ENCODE results near the gene SDHAF4. TPM values are rescaled to one million over a fixed set of nuclear protein-coding genes. Genes with fewer than 3 reads are reported as not detected.

SDHAF4 gene
- total and polyA plus RNA-seq, 2 of the 13 experiments (the other 11 are each of a cell fraction or from before 2014, with no cell fraction given), result 7.5 to 10.8 TPM

- Histone ChIP-seq H2AFZ (ENCODE audit: low read length) (no peak overlapping the region), H3K4me1 (ENCODE audit: insufficient read depth, low read length) (no peaks in the 10 kb centered on the region), H3K27ac (ENCODE audit: extremely low read length, insufficient read depth, low read length) (no peak overlapping the region), H3K4me2 (ENCODE audit: low read depth, low read length) (no peak overlapping the region), H3K4me3 (replicated peaks in 1 of 3; ENCODE audit: insufficient read depth in 1 of 3, low read depth in 2 of 3, low read length in 3 of 3) (no peak overlapping the region), H3K79me2 (ENCODE audit: insufficient read depth, low read length) (no peaks in the 10 kb centered on the region), H3K27me3 (ENCODE audit: control insufficient read depth in 1 of 2, insufficient read depth in 2 of 2, low read length in 2 of 2) (no peaks in the 10 kb centered on the region), H3K9ac (ENCODE audit: insufficient read depth, low read depth, low read length) (no peak overlapping the region), H4K20me1 (ENCODE audit: insufficient read depth, low read length) (no peaks in the 10 kb centered on the region), H3K9me3 (ENCODE audit: low read length) (no peaks in the 10 kb centered on the region), H3K36me3 (replicated peaks in 1 of 2; ENCODE audit: control insufficient read depth in 1 of 2, insufficient read depth in 2 of 2, low read length in 2 of 2) (no peaks in the 10 kb centered on the region; a peak in 1 of 5 replicates)
- no TSS peak for BruUV-seq (replicated peaks)
- FAIRE-seq (no peak), ATAC-seq (no peak), DNase-seq (ENCODE audit: low spot score) (no peak)
- in situ Hi-C loops (cut with HindIII; ENCODE audit: extremely low pct_ligation_motif_present, low pct_unique_long_range_greater_than_20kb), result no loop called here
- WGBS (ENCODE audit: low lambda C conversion rate), result 47% methylated on average over 7 of the region's 7 CpGs
- ChIA-PET CTCF (ENCODE audit: low intra/inter-chr PET ratio, low total read pairs) (no interaction called here), POLR2A (interaction anchor here (3.1 kb wide), 1 partner anchor 9 kb away, joined by 9 read pairs; the partner anchor contains the start of gene SDHAF4)
- intact Hi-C loops (cut with micrococcal nuclease; ENCODE audit: unreplicated experiment), result no loop called here
- TF ChIP-seq CEBPZ (IDR thresholded peaks at IDR 0.05; ENCODE audit: low read length) (no peak), REPIN1 (CRISPR knock-in tag; IDR thresholded peaks at IDR 0.05; ENCODE audit: borderline replicate concordance, low read depth) (no peak), CREM (IDR thresholded peaks at IDR 0.05) (no peak), CREM (CRISPR knock-in tag; IDR thresholded peaks at IDR 0.05) (no peak), CEBPB (IDR thresholded peaks at IDR 0.05; ENCODE audit: borderline replicate concordance, low read depth, low read length) (0 out of 2 replicates have a peak, but pooled peaks have one; percentile 18), RXRA (CRISPR knock-in tag; IDR thresholded peaks at IDR 0.05) (no peak)
Measured at GRCh38 chr6:70575899-70576495, 9.3 kb downstream of the SDHAF4 start.

Data from HepG2 (cell line).